Fibroblast of lung (primary cell): ENCODE results near the gene UCN2.

ENCODE experiments used
- CTCF ChIP-seq, 2 donors: IDR thresholded peaks in 1 of 2; conservative IDR thresholded peaks in 1 of 2; 1 replicate in 1 of 2; 2 replicates in 1 of 2; pipeline ENCODE4 v1.5.1; 2011 to 2012; ENCODE audit warnings: low read length in 2 of 2, control low read depth in 1 of 2, inconsistent platforms in 1 of 2, low read depth in 1 of 2, mild to moderate bottlenecking in 1 of 2
- EZH2 ChIP-seq: IDR thresholded peaks from 2 replicates; pipeline ENCODE4 v1.5.1; 2012; ENCODE audit warnings: low read length, control low read depth, mild to moderate bottlenecking; ENCODE audit errors: missing control alignments

GRCh38 chr3:48596157-48596556, 32.6 kb upstream of the UCN2 start:
- TF ChIP-seq CTCF (conservative IDR thresholded peaks at IDR 0.05 in 1 of 2, IDR thresholded peaks at IDR 0.05 in 1 of 2; ENCODE audit: low read depth in 1 of 2, low read length in 2 of 2) (no peak), EZH2 (no peak)
